WTC11 (cell line): ENCODE measurements around the gene MGAT4A. TPM values are rescaled to one million over a fixed set of nuclear protein-coding genes. Genes with fewer than 3 reads are reported as not detected.

Experiments used
- ATAC-seq: fragments of 200-7000 bp; cut with Tn5 transposase; 2 replicates; pipeline ENCODE4 v1.10.0; 2021; ENCODE audit warnings: mild to moderate bottlenecking, moderate library complexity
- CTCF ChIA-PET: fragments of 300-600 bp; sonication (Branson Sonifier 250); formaldehyde crosslinking; loops from one replicate; lab custom pipeline; 2021; ENCODE audit warnings: antibody characterized with exemption; lab: Charles Lee
- POLR2A ChIA-PET: fragments of 350-600 bp; sonication (Branson Sonifier 250); formaldehyde crosslinking; loops from one replicate; lab custom pipeline; 2021; ENCODE audit warnings: antibody characterized with exemption; lab: Charles Lee
- DNase-seq: peaks from one replicate; pipeline ENCODE4 v3.0.0; 2021; ENCODE audit warnings: low spot score
- H3K27ac Mint-ChIP-seq: 2 replicates; pipeline ENCODE4 v1.8.0; 2021; ENCODE audit warnings: mixed read lengths
- H3K27me3 Mint-ChIP-seq: 2 replicates; pipeline ENCODE4 v1.8.0; 2021; ENCODE audit warnings: low read depth, mild to moderate bottlenecking, moderate library complexity, mixed read lengths
- H3K36me3 Mint-ChIP-seq: 2 replicates; pipeline ENCODE4 v1.8.0; 2021; ENCODE audit warnings: mixed read lengths
- H3K4me1 Mint-ChIP-seq: 2 replicates; pipeline ENCODE4 v1.8.0; 2022; ENCODE audit warnings: mixed read lengths
- H3K4me3 Mint-ChIP-seq: 2 replicates; pipeline ENCODE4 v1.8.0; 2021; ENCODE audit warnings: mild to moderate bottlenecking, moderate library complexity, mixed read lengths
- H3K9me3 Mint-ChIP-seq: 2 replicates; pipeline ENCODE4 v1.8.0; 2021; ENCODE audit warnings: mixed read lengths
- FOXK1 ChIP-seq: sonication (generic); formaldehyde crosslinking; IDR thresholded peaks from 2 replicates; pipeline ENCODE4 v1.8.0; 2022; ENCODE audit warnings: mild to moderate bottlenecking, moderate library complexity, missing genetic modification reagents
- FOXP1 ChIP-seq: sonication (generic); formaldehyde crosslinking; IDR thresholded peaks from 2 replicates; pipeline ENCODE4 v1.8.0; 2022; ENCODE audit warnings: missing genetic modification reagents, mild to moderate bottlenecking, moderate library complexity, borderline replicate concordance
- GTF2I ChIP-seq: fragments of 250-450 bp; sonication (Bioruptor Pico); conservative IDR thresholded peaks from 2 replicates; pipeline ENCODE4 v1.4.0; 2021; ENCODE audit warnings: mild to moderate bottlenecking
- HMGA2 ChIP-seq: fragments of 250-450 bp; sonication (Bioruptor Pico); IDR thresholded peaks from 2 replicates; pipeline ENCODE4 v1.4.0; 2021; ENCODE audit warnings: mild to moderate bottlenecking, moderate library complexity
- IRF2 ChIP-seq: sonication (generic); formaldehyde crosslinking; IDR thresholded peaks from 2 replicates; pipeline ENCODE4 v1.8.0; 2022; ENCODE audit warnings: low read depth, missing genetic modification reagents, borderline replicate concordance
- JAZF1 ChIP-seq: fragments of 250-450 bp; sonication (Bioruptor Pico); IDR thresholded peaks from 2 replicates; pipeline ENCODE4 v1.9.0; 2021; ENCODE audit warnings: moderate library complexity, mild to moderate bottlenecking, inconsistent platforms
- NR1H2 ChIP-seq: sonication (generic); formaldehyde crosslinking; IDR thresholded peaks from 2 replicates; pipeline ENCODE4 v1.9.0; 2021; ENCODE audit warnings: mild to moderate bottlenecking, moderate library complexity, missing genetic modification reagents
- ZNF317 ChIP-seq: sonication (generic); formaldehyde crosslinking; IDR thresholded peaks from 2 replicates; pipeline ENCODE4 v1.8.1; 2023; ENCODE audit warnings: low read depth, mild to moderate bottlenecking, moderate library complexity, missing genetic modification reagents, borderline replicate concordance
- ZNF416 ChIP-seq: fragments of 250-450 bp; sonication (Bioruptor Pico); IDR thresholded peaks from 2 replicates; pipeline ENCODE4 v1.9.0; 2021; ENCODE audit warnings: mild to moderate bottlenecking, inconsistent platforms
- ZNF423 ChIP-seq: fragments of 250-450 bp; sonication (Bioruptor Pico); IDR thresholded peaks from 2 replicates; pipeline ENCODE4 v2.1.2; 2022; ENCODE audit warnings: mild to moderate bottlenecking, moderate library complexity
- ZNF671 ChIP-seq: fragments of 250-450 bp; sonication (Bioruptor Pico); IDR thresholded peaks from 2 replicates; pipeline ENCODE4 v1.8.0; 2021; ENCODE audit warnings: mild to moderate bottlenecking
- total RNA-seq: library from RNA; stranded (reverse); gene quantifications from 3 replicates; pipeline ENCODE4 v1.2.3, GENCODE V29; 2021
- TF ChIP-seq, protein P1 (sequence below): sonication (generic); formaldehyde crosslinking; conservative IDR thresholded peaks from 2 replicates; pipeline ENCODE4 v1.8.1; 2023; ENCODE audit warnings: mild to moderate bottlenecking, low read depth, missing genetic modification reagents, moderate library complexity
- TF ChIP-seq, protein P2 (sequence below): fragments of 250-450 bp; sonication (Bioruptor Pico); conservative IDR thresholded peaks from 2 replicates; pipeline ENCODE4 v1.9.0; 2021; ENCODE audit warnings: mild to moderate bottlenecking
- TF ChIP-seq, protein P3 (sequence below): sonication (generic); formaldehyde crosslinking; conservative IDR thresholded peaks from 2 replicates; pipeline ENCODE4 v1.8.1; 2022; ENCODE audit warnings: mild to moderate bottlenecking, missing genetic modification reagents
- TF ChIP-seq, protein P4 (sequence below): fragments of 250-450 bp; sonication (Bioruptor Pico); IDR thresholded peaks from 2 replicates; pipeline ENCODE4 v1.8.0; 2021; ENCODE audit warnings: mild to moderate bottlenecking
- TF ChIP-seq, protein P5 (sequence below): sonication (generic); formaldehyde crosslinking; IDR thresholded peaks from 2 replicates; pipeline ENCODE4 v1.8.1; 2022; ENCODE audit warnings: mild to moderate bottlenecking, missing genetic modification reagents, moderate library complexity, borderline replicate concordance
- TF ChIP-seq, protein P6 (sequence below): sonication (generic); formaldehyde crosslinking; IDR thresholded peaks from 2 replicates; pipeline ENCODE4 v1.8.1; 2022; ENCODE audit warnings: low read depth, missing genetic modification reagents, borderline replicate concordance
- TF ChIP-seq, protein P7 (sequence below): fragments of 250-450 bp; sonication (Bioruptor Pico); IDR thresholded peaks from 2 replicates; pipeline ENCODE4 v1.9.0; 2021; ENCODE audit warnings: mild to moderate bottlenecking

The MGAT4A gene
- total RNA-seq, 1 experiment from 2014 or later: 6.7 TPM

DNA sequence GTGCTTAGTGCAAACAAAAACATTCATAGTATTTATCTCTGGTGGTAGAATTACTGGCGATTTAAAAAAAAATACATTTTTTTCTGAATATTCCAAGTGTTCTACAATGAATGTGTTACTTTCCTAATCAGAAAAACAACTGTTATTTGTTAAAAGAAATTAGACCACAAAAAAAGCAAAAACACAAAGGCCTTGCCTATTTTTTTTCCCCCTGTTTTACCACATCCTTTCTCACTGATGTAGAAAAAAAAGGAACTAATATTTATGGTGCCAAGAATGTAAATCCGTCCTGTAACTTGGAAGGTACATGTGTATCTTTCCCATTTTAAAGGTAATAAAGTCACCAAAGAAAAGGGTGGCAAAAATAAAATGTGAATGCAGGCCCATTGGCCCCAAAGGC, 28.4 kb upstream of the MGAT4A start (continued):
- TF ChIP-seq, protein P1, sequence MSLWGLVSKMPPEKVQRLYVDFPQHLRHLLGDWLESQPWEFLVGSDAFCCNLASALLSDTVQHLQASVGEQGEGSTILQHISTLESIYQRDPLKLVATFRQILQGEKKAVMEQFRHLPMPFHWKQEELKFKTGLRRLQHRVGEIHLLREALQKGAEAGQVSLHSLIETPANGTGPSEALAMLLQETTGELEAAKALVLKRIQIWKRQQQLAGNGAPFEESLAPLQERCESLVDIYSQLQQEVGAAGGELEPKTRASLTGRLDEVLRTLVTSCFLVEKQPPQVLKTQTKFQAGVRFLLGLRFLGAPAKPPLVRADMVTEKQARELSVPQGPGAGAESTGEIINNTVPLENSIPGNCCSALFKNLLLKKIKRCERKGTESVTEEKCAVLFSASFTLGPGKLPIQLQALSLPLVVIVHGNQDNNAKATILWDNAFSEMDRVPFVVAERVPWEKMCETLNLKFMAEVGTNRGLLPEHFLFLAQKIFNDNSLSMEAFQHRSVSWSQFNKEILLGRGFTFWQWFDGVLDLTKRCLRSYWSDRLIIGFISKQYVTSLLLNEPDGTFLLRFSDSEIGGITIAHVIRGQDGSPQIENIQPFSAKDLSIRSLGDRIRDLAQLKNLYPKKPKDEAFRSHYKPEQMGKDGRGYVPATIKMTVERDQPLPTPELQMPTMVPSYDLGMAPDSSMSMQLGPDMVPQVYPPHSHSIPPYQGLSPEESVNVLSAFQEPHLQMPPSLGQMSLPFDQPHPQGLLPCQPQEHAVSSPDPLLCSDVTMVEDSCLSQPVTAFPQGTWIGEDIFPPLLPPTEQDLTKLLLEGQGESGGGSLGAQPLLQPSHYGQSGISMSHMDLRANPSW: no peak
- TF ChIP-seq FOXK1 (CRISPR knock-in tag): no peak

DNA sequence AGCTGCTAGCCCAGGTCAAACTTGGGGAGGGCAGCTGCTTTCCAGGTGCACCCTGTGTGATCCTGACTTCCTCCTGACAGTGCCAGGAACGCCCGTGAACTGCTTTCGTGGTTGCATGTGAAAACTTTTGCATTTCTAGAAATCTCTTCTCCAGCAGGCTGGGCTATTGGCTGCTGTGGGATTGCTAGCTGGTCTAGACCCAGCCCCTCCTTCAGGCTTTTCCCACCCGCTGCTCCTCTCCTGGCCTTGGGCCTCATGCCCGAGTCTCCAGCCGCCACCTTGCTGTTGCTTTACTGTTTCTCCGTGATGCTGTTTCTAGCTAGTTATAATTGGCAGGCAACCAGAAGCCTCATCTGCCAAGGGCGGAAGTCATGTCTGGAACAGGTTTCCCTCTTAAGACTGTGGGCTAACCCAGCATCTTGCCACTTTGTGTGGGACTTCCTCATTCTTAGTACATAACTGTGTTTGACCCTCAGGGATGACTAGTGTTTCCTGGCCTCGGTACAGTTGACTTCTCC, 27.0 kb upstream of the MGAT4A start:
- peaks cover 7% of the 10 kb centered on the region for H3K4me1 Mint-ChIP-seq
- no peak overlapping the region for H3K27ac Mint-ChIP-seq
- ATAC-seq (no peak), DNase-seq (no peak)
- peaks cover 3% of the 10 kb centered on the region for H3K9me3 Mint-ChIP-seq
- H3K27me3 Mint-ChIP-seq: no peaks in the 10 kb centered on the region
- TF ChIP-seq, protein P2, sequence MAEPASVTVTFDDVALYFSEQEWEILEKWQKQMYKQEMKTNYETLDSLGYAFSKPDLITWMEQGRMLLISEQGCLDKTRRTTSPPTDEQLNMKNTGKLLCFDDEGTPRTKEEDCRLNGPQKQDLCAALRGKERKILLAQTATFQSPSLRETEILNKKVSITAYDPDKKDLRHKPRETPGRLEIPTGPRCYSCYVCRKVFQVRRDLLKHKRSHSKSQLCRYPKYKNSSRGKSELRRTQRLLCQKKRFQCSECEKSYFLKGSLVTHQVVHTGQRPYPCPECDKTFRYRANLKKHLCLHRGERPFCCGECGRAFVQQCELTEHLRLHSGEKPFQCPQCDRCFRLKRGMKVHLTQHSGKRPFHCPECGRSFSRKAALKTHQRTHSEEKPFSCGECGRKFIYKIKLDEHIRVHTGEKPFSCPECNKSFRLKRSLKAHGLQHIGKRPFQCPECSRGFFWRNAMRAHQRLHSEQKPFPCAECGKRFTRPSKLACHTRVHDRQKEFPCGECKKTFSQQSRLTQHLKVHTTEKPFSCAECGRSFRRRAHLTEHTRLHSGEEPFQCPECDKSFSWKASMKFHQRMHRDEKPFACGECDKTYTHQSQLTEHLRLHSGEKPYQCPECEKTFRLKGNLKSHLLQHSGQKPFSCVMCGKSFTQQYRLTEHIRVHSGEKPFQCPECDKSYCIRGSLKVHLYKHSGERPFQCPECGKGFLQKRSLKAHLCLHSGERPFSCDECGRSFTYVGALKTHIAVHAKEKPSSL (CRISPR knock-in tag): no peak
- TF ChIP-seq JAZF1 (CRISPR knock-in tag) (no peak), ZNF416 (CRISPR knock-in tag) (no peak), HMGA2 (CRISPR knock-in tag) (no peak), ZNF671 (CRISPR knock-in tag) (no peak), FOXP1 (CRISPR knock-in tag) (no peak), NR1H2 (CRISPR knock-in tag) (no peak), ZNF317 (CRISPR knock-in tag) (no peak), ZNF423 (no peak), IRF2 (CRISPR knock-in tag) (no peak), GTF2I (CRISPR knock-in tag) (no peak)
- TF ChIP-seq, protein P3, sequence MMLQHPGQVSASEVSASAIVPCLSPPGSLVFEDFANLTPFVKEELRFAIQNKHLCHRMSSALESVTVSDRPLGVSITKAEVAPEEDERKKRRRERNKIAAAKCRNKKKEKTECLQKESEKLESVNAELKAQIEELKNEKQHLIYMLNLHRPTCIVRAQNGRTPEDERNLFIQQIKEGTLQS: no peak
- TF ChIP-seq, protein P4, sequence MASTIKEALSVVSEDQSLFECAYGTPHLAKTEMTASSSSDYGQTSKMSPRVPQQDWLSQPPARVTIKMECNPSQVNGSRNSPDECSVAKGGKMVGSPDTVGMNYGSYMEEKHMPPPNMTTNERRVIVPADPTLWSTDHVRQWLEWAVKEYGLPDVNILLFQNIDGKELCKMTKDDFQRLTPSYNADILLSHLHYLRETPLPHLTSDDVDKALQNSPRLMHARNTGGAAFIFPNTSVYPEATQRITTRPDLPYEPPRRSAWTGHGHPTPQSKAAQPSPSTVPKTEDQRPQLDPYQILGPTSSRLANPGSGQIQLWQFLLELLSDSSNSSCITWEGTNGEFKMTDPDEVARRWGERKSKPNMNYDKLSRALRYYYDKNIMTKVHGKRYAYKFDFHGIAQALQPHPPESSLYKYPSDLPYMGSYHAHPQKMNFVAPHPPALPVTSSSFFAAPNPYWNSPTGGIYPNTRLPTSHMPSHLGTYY (CRISPR knock-in tag): no peak
- TF ChIP-seq, protein P5, sequence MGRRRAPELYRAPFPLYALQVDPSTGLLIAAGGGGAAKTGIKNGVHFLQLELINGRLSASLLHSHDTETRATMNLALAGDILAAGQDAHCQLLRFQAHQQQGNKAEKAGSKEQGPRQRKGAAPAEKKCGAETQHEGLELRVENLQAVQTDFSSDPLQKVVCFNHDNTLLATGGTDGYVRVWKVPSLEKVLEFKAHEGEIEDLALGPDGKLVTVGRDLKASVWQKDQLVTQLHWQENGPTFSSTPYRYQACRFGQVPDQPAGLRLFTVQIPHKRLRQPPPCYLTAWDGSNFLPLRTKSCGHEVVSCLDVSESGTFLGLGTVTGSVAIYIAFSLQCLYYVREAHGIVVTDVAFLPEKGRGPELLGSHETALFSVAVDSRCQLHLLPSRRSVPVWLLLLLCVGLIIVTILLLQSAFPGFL (CRISPR knock-in tag): no peak
- TF ChIP-seq, protein P6, sequence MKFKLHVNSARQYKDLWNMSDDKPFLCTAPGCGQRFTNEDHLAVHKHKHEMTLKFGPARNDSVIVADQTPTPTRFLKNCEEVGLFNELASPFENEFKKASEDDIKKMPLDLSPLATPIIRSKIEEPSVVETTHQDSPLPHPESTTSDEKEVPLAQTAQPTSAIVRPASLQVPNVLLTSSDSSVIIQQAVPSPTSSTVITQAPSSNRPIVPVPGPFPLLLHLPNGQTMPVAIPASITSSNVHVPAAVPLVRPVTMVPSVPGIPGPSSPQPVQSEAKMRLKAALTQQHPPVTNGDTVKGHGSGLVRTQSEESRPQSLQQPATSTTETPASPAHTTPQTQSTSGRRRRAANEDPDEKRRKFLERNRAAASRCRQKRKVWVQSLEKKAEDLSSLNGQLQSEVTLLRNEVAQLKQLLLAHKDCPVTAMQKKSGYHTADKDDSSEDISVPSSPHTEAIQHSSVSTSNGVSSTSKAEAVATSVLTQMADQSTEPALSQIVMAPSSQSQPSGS: no peak
- TF ChIP-seq, protein P7, sequence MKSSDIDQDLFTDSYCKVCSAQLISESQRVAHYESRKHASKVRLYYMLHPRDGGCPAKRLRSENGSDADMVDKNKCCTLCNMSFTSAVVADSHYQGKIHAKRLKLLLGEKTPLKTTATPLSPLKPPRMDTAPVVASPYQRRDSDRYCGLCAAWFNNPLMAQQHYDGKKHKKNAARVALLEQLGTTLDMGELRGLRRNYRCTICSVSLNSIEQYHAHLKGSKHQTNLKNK (CRISPR knock-in tag): no peak
- ChIA-PET CTCF (interaction anchor here (1.3 kb wide), 1 partner anchor 109 kb away, joined by 3 read pairs; no protein-coding TSS in a partner anchor), POLR2A (no interaction called here)
- H3K4me3 Mint-ChIP-seq: no peak overlapping the region
- H3K36me3 Mint-ChIP-seq: no peaks in the 10 kb centered on the region
